ENCODE results near the gene BAIAP2. TPM values are rescaled to one million over a fixed set of nuclear protein-coding genes. Genes with fewer than 3 reads are reported as not detected.

The BAIAP2 gene
- polyA plus RNA-seq, 1 donor = 13.6 TPM

DNA sequence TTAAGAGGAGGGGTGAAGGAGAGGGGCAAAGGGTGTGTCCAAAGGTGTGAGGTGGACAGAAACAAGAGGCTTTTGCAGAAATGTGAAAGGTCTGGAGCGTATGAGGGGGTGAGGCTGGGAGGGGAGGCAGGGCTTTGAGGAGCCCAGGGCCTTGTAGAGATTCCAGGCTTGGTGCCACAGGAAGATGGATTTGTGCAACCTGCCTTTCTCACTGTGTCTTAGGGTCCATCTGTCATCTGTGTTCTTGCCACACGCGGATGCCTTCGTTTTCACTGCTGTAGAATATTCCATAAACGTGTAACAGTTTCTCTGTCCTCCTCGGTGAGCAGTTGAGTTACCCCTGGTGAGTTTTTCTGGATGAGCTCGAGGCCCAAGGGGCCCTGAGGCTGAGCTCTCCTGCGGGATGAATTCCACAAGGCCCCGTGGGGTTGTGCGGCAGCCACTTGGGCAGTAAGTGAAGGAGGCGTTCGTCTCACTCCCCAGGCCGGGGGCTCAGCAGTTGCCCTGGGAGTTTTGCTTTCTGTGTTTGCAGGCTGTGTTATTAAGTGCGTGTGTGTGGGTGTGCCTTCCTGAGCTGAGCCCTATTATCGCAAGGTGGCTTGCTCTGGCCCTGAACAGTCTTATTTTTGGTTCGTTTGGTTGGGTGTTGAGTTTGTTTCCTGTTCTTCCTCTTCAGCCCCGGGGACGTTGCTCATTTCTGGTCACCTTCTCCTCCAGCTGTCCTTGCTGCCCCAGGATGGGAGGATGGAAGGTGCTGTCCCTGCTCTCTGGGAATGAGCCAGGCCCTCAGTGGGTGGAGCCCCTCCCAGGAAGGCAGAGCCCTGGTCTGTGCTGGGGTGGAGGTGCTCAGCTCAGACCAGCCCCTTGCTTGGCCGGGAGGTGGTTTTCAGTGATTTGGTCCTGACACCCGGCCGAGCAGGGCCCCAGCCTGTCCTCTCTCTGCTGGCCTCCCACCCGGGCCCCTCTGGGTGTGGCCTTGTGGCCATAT is 28.4 kb downstream of the BAIAP2 start:
- no peaks in the 10 kb centered on the region for H3K4me1 ChIP-seq (ENCODE audit: control insufficient read depth, insufficient read depth, low read length)
- no CpG with 5 or more reads among the region's 22 CpGs for WGBS (ENCODE audit: insufficient coverage, low lambda C conversion rate)
- H3K27me3 ChIP-seq (ENCODE audit: control insufficient read depth, insufficient read depth, low read length) = no peaks in the 10 kb centered on the region
- peaks cover 2% of the 10 kb centered on the region for H3K36me3 ChIP-seq (ENCODE audit: control insufficient read depth, insufficient read depth, low read length)
- H3K9me3 ChIP-seq (ENCODE audit: control insufficient read depth, low read depth, low read length) = no peaks in the 10 kb centered on the region
- H3K27ac ChIP-seq (ENCODE audit: low read length) = no peak overlapping the region
- H3K4me3 ChIP-seq (ENCODE audit: low read length) = no peak overlapping the region
- DNase-seq = no peak

DNA sequence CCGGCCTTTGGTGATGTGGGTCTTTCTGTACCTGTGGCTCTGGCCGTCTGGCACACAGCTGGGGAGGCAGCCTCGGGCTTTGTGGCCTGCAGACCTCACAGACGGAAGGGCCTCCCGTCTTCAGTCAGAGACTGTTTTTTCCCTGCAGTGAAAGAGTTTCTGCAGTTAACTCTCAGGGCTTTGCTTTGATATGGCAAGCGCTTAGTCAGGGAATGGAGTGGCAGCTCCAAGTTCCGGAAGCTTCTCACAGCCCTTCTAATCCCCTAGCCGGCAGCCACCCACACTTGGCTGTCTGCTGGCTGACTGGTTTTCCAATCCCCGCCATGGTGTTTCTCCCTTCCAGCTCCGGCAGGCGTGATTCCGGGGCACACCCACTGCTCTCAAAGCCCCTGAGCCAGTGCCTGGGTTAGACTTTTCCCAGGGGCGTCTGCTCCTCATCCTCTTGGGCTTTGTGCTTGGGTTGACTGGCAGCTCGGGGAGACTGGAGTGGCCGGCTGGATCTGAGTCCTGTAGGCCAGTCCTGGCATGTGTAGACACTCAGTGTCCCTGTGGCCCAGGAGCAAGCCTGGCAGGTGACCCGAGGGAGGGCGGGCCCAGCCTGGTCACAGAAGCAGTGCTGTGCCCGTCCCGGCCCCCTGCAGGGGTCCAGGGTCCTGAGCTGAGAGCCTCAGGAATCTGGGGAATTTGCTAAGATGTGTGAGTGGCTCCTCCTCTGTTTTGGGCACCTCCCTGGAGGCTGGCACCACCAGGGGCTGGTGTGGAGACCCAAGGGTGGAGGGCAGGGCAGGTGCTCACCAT is 29.9 kb downstream of the BAIAP2 start:
- Histone ChIP-seq H3K4me3 (ENCODE audit: low read length) (no peak overlapping the region), H3K27ac (ENCODE audit: low read length) (no peak overlapping the region), H3K36me3 (ENCODE audit: control insufficient read depth, insufficient read depth, low read length) (no peaks in the 10 kb centered on the region), H3K9me3 (ENCODE audit: control insufficient read depth, low read depth, low read length) (no peaks in the 10 kb centered on the region), H3K27me3 (ENCODE audit: control insufficient read depth, insufficient read depth, low read length) (no peaks in the 10 kb centered on the region), H3K4me1 (ENCODE audit: control insufficient read depth, insufficient read depth, low read length) (no peaks in the 10 kb centered on the region)
- no peak for DNase-seq
- no CpG with 5 or more reads among the region's 19 CpGs for WGBS (ENCODE audit: insufficient coverage, low lambda C conversion rate)

DNA sequence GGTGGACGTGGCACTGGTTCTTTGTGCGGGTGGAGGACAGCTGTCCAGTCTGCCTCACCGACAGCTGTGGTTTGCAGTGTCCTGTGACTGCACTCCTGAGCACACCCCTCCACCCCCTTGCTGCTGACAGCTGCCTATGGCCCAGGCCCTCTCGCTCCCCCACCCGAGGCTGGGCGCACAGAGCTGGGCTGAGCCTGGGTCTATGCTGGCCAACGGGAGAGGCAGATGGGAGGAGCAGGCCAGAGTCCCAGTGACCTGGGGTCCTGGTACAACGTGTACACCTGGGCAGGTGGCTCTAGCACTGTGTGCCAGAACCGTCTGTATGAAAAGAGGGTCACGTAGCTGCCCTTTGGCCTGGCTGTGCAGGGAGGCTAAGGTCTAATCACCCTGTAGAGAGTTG is 30.5 kb downstream of the BAIAP2 start:
- H3K27me3 ChIP-seq (ENCODE audit: control insufficient read depth, insufficient read depth, low read length) = no peaks in the 10 kb centered on the region
- H3K4me3 ChIP-seq (ENCODE audit: low read length) = no peak overlapping the region
- no CpG with 5 or more reads among the region's 10 CpGs for WGBS (ENCODE audit: insufficient coverage, low lambda C conversion rate)
- no peaks in the 10 kb centered on the region for H3K4me1 ChIP-seq (ENCODE audit: control insufficient read depth, insufficient read depth, low read length)
- H3K36me3 ChIP-seq (ENCODE audit: control insufficient read depth, insufficient read depth, low read length) = no peaks in the 10 kb centered on the region
- H3K9me3 ChIP-seq (ENCODE audit: control insufficient read depth, low read depth, low read length) = no peaks in the 10 kb centered on the region
- no peak overlapping the region for H3K27ac ChIP-seq (ENCODE audit: low read length)
- DNase-seq = no peak

DNA sequence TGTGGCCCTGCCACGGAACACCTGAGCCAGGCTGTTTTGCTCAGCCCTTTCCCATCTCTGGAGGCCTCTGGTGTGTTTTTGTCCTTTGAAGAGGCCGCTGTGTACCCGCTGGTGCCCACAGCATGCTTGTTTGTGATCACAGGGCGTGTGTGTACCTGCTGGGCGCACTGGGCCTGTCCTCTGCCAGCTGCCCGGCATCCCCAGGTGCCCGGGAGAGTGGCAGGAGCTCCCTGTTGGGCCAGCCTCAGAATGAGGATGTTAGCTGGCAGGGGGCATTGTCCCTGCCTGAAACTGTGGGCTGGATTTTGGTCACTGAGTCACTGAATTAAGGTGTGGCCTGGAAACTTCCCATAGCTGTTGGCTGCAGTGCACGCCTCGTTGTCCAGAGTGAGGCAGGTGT is 31.1 kb downstream of the BAIAP2 start:
- H3K27me3 ChIP-seq (ENCODE audit: control insufficient read depth, insufficient read depth, low read length) = no peaks in the 10 kb centered on the region
- H3K9me3 ChIP-seq (ENCODE audit: control insufficient read depth, low read depth, low read length) = no peaks in the 10 kb centered on the region
- WGBS (ENCODE audit: insufficient coverage, low lambda C conversion rate) = no CpG with 5 or more reads among the region's 9 CpGs
- no peak overlapping the region for H3K27ac ChIP-seq (ENCODE audit: low read length)
- no peaks in the 10 kb centered on the region for H3K36me3 ChIP-seq (ENCODE audit: control insufficient read depth, insufficient read depth, low read length)
- DNase-seq = no peak
- no peaks in the 10 kb centered on the region for H3K4me1 ChIP-seq (ENCODE audit: control insufficient read depth, insufficient read depth, low read length)
- no peak overlapping the region for H3K4me3 ChIP-seq (ENCODE audit: low read length)

DNA sequence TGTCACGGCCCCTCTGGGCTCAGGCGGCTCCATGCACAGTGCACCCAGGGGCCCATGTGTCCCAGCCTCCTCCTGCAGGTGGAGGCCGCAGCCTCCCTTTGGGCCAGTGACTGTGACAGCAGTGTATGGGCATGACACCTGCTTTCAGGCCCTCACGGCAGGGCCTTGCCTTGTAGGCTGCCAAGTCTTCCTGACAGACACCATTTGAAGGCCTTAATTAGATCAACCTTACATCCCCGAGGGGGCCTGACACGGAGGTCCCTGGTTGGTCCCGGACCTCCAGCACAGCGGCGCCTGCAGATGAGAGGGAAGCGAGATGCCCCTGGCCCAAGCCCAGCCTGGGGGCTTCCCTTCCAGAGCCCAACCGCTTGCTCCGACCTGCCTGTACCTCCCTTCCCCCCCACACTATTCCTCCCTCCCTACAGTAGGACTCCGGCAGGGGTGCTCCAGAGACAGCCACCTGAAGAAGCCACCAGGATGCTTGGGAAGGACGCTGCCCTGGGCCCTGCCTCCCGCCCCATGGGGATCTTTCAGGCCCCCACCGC is 31.9 kb downstream of the BAIAP2 start:
- DNase-seq = no peak
- H3K9me3 ChIP-seq (ENCODE audit: control insufficient read depth, low read depth, low read length) = no peaks in the 10 kb centered on the region
- WGBS (ENCODE audit: insufficient coverage, low lambda C conversion rate) = no CpG with 5 or more reads among the region's 16 CpGs
- H3K27me3 ChIP-seq (ENCODE audit: control insufficient read depth, insufficient read depth, low read length) = no peaks in the 10 kb centered on the region
- no peaks in the 10 kb centered on the region for H3K36me3 ChIP-seq (ENCODE audit: control insufficient read depth, insufficient read depth, low read length)
- H3K4me1 ChIP-seq (ENCODE audit: control insufficient read depth, insufficient read depth, low read length) = no peaks in the 10 kb centered on the region
- no peak overlapping the region for H3K4me3 ChIP-seq (ENCODE audit: low read length)
- no peak overlapping the region for H3K27ac ChIP-seq (ENCODE audit: low read length)

DNA sequence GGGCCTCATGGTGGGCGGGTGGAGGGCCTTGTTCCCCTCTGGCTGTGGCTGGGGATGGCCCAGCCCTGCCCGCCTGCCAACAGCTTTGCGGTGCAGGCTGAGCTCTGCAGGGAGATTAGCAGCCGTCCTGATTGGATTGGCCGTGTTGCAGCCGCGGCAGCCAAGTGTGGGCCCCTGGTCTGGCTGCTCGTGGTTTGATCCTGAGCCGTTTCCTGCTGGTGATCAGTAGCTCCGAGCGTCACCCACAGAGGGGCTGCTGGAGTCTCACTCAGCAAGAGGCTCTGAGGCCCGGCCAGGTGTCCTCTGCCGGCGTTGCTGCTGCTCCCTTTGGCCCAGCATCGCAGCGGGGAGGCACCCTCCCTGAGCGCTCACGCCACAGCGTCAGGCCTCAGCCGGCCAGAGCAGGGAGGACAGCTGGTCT is 32.5 kb downstream of the BAIAP2 start:
- no peak overlapping the region for H3K27ac ChIP-seq (ENCODE audit: low read length)
- no CpG with 5 or more reads among the region's 20 CpGs for WGBS (ENCODE audit: insufficient coverage, low lambda C conversion rate)
- H3K4me1 ChIP-seq (ENCODE audit: control insufficient read depth, insufficient read depth, low read length) = no peaks in the 10 kb centered on the region
- DNase-seq = no peak
- no peaks in the 10 kb centered on the region for H3K27me3 ChIP-seq (ENCODE audit: control insufficient read depth, insufficient read depth, low read length)
- no peak overlapping the region for H3K4me3 ChIP-seq (ENCODE audit: low read length)
- no peaks in the 10 kb centered on the region for H3K36me3 ChIP-seq (ENCODE audit: control insufficient read depth, insufficient read depth, low read length)
- H3K9me3 ChIP-seq (ENCODE audit: control insufficient read depth, low read depth, low read length) = no peaks in the 10 kb centered on the region

DNA sequence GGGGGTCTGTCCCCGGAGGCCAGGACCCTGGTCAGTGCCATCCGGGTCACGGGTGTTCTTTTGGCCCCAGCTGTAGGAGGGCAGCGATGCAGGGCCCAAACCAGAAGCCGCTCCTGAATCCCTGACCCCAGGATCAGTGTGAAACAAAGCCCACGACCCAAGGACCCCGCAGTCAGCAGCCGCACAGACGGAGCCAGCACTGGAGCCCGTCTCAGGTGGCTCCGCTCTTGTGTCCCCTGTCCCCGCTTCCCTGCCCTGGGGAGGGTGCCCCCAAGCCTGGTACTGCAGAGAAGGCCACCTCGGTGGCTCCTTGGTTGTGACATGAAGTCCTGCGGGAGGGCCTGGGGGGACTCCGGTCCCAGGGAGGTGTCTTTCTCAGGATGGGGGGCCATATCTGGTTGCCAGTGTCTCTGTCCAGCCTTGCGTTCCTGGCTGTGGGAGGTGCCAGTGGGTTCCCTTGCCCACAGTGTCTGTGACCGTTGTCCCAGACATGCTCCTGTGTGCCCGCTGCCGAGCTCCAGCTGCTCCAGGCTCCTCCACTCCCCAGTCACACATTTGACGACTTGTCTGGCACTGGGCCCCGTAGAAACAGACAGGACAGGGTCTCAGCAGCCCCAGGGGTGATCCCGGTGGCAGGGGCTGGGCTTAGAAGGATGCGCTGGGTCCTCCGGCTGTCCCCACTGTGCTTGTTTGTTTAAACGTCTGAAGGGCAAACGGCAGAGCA is 33.6 kb downstream of the BAIAP2 start:
- no peak overlapping the region for H3K4me3 ChIP-seq (ENCODE audit: low read length)
- H3K36me3 ChIP-seq (ENCODE audit: control insufficient read depth, insufficient read depth, low read length) = no peaks in the 10 kb centered on the region
- H3K9me3 ChIP-seq (ENCODE audit: control insufficient read depth, low read depth, low read length) = no peaks in the 10 kb centered on the region
- no peaks in the 10 kb centered on the region for H3K27me3 ChIP-seq (ENCODE audit: control insufficient read depth, insufficient read depth, low read length)
- H3K4me1 ChIP-seq (ENCODE audit: control insufficient read depth, insufficient read depth, low read length) = no peaks in the 10 kb centered on the region
- WGBS (ENCODE audit: insufficient coverage, low lambda C conversion rate) = no CpG with 5 or more reads among the region's 26 CpGs
- DNase-seq = no peak
- no peak overlapping the region for H3K27ac ChIP-seq (ENCODE audit: low read length)

DNA sequence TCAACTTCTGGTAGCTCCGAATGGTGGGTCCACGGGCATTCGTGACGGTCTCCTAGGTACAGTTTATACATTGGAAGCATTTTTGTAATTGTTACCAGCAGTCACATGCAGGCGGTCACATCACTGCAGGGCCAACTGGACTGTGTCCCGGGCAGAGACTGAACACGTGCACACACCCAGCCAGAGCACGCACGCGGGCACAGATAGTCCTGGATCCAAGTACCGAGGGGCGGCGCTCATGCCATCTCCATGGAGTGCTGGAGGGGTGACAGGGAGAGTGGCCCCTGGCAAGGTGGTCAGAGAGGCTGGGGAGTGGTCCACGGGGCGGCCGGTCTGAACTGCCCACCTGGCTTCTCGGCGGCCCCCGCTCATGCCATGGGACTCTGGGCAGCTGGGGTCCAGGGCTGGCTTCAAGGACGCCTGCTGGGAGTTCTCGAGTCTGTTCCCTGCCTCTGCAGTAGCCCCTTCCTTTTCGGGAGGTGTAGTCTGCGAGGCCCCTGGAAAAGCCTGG is 34.2 kb downstream of the BAIAP2 start:
- DNase-seq = no peak
- Histone ChIP-seq H3K36me3 (ENCODE audit: control insufficient read depth, insufficient read depth, low read length) (no peaks in the 10 kb centered on the region), H3K4me3 (ENCODE audit: low read length) (no peak overlapping the region), H3K9me3 (ENCODE audit: control insufficient read depth, low read depth, low read length) (no peaks in the 10 kb centered on the region), H3K4me1 (ENCODE audit: control insufficient read depth, insufficient read depth, low read length) (no peaks in the 10 kb centered on the region), H3K27me3 (ENCODE audit: control insufficient read depth, insufficient read depth, low read length) (no peaks in the 10 kb centered on the region), H3K27ac (ENCODE audit: low read length) (no peak overlapping the region)
- WGBS (ENCODE audit: insufficient coverage, low lambda C conversion rate) = no CpG with 5 or more reads among the region's 23 CpGs

DNA sequence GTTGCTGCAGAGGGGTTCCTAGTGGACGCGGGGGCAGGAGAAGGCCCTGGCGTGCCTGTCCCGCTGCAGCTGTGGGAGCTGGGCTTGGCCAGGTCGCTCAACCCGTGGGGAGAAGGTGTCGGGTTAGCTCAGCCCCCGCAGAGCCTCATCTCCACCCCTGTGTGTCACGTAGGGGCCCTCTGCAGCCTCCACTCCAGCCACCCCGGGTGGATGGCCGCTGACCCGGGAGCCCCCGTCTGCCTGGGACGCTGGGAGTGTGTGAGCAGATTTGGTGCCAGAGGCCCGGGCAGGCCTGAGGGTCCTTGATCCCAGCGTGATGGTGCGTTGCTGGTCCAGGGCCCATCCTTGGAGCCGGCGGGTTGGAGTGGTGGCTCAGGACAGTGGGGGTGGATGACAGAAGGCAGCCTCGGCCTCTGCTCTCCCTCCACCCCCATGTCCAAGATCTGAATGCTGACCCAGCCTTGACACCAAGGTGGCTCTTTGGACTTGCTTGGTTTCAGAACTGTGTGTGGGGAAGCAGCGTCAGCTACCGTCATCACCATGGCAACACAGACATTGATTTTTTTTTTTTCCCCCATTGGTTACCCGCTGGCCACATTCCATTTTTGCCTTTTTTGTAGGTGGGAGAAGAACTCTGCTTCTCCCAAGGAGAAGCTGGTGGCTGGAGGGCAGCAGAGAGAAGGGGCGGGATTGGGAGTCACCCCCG is 35.7 kb downstream of the BAIAP2 start:
- Histone ChIP-seq H3K27me3 (ENCODE audit: control insufficient read depth, insufficient read depth, low read length) (no peaks in the 10 kb centered on the region), H3K4me1 (ENCODE audit: control insufficient read depth, insufficient read depth, low read length) (no peaks in the 10 kb centered on the region), H3K27ac (ENCODE audit: low read length) (no peak overlapping the region), H3K36me3 (ENCODE audit: control insufficient read depth, insufficient read depth, low read length) (no peaks in the 10 kb centered on the region), H3K9me3 (ENCODE audit: control insufficient read depth, low read depth, low read length) (no peaks in the 10 kb centered on the region), H3K4me3 (ENCODE audit: low read length) (no peak overlapping the region)
- no CpG with 5 or more reads among the region's 25 CpGs for WGBS (ENCODE audit: insufficient coverage, low lambda C conversion rate)
- DNase-seq = no peak

Measured in large intestine (tissue), 3 donors.